HG03039 (cell line): ENCODE measurements around the gene POGZ.
A peak's percentile ranks its signal among the peaks of the same experiment; 100 is the strongest.

ENCODE experiments used
- ATAC-seq: cut with Tn5 transposase; IDR thresholded peaks from one replicate; pipeline ENCODE4 v1.9.1; 2021; ENCODE audit warnings: mild to moderate bottlenecking, moderate library complexity; ENCODE audit not compliant: unreplicated experiment

The POGZ gene

GRCh38 chr1:151459331-151460046 lies at the start of gene POGZ:
Gene POGZ (minus strand): TSS chr1:151459494. CDS start chr1:151442204, 17,290 bp downstream.
- ATAC-seq = peak; percentile 52

DNA sequence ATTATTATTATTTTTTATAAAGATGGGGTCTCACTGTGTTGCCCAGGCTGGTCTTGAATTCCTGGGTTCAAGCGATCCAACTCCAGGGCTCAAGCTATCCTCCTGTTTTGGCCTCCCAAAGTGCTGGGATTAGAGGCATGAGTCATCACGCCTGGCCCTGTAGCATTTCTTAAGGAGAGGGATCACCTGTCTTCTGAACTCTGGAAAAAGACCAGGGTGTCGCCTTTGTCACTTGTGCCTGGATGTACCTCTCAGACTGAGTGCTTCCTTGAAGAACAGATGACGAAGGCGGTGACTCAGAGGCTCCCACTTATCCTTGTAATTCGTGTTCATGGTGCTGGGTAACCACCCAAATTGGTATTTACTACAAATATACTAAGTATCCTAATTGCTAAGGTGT lies 49.5 kb upstream of the POGZ start:
- no peak for ATAC-seq

- ATAC-seq = no peak
These were observed 45.5 kb upstream of the POGZ start for GRCh38 chr1:151504759-151505158.

DNA sequence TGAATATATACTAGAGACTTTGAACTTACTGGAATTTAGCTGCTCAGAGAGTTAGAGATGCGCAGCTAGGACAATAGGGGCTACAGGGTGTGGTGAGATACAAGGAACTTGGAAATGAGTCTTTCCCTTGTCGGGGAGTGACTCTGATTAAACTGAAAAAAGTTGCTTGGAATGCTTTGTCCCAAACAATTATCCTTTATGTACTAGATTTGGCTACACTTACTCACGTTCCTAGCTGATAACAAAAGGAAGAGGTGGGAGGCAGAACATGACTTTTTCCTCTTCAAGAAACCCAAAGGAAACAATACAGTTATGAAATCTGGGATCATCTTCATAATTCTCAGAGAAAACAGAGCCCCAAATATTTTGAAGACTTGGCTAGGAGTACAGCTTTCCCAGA lies 45.0 kb upstream of the POGZ start:
- ATAC-seq = no peak

GRCh38 chr1:151502859-151503780 lies 43.8 kb upstream of the POGZ start:
- no peak for ATAC-seq

- ATAC-seq = no peak
These were observed 42.9 kb upstream of the POGZ start for GRCh38 chr1:151502035-151502700.

GRCh38 chr1:151501474-151501873 lies 42.2 kb upstream of the POGZ start:
- ATAC-seq = no peak

GRCh38 chr1:151499930-151500329 lies 40.6 kb upstream of the POGZ start:
- ATAC-seq = no peak

DNA sequence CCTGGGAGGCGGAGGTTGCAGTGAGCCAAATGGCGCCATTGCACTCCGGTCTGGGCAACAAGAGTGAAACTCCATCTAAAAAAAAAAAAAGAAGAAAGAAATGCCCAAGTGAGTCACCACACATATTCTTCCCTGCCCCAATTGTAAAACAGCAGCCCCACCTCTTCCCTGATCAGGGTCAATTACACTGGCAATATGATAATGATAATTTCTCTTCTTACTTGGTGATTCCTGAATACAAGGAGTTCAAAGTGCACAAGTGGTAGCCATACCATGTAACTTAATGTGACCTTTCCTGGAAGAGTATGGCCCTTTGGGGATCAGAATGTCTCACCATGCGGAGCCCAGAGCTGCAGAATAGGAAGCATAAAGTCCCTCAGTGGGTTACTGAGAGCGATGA lies 40.1 kb upstream of the POGZ start:
- no peak for ATAC-seq

- ATAC-seq = no peak
These were observed 36.0 kb upstream of the POGZ start for GRCh38 chr1:151495316-151495715.

GRCh38 chr1:151494741-151495281 lies 35.5 kb upstream of the POGZ start:
- ATAC-seq = peak; percentile 38

DNA sequence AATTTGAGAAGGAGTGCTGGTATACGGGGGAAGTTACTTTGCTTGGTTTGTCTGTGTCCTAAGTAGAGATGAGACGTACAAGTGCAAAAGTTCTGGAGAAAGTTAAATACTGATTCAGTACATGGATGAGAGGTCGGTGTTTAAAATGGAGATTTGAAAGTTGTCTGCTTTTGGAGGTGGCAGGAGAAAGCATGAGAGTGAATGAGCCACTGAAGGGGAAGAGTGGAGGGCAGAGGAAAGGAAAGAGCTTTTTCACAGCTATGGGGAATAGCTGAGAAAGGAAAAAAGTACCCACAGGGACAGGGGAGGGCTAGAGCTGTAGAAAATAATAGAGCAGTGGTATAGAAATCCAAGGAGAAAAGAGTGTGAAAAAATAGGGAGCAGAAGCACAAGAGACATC lies 33.7 kb upstream of the POGZ start:
- no peak for ATAC-seq

DNA sequence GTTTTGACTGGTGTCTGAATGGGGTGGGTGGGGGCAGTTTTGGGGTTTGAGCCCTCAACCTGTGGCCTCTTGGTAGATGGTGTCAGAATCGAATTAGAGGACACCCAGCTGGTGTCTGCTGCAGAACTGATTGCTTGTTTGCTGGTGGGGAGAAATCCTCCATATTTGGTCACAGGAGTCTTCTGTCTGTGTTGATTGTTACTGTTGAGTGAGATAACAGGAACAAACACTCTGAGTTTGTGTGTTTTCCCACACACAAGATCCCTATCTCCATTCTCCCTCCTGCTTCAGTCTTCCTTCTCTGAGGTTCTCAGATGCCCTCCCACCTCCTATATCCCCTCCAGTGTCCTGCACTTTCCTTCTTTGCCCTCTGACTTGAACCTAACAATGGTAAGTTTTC lies 32.8 kb upstream of the POGZ start:
- ATAC-seq = no peak

GRCh38 chr1:151491641-151492040 lies 32.3 kb upstream of the POGZ start:
- ATAC-seq = no peak

- ATAC-seq = no peak
These were observed 27.3 kb upstream of the POGZ start for GRCh38 chr1:151486557-151486956.

DNA sequence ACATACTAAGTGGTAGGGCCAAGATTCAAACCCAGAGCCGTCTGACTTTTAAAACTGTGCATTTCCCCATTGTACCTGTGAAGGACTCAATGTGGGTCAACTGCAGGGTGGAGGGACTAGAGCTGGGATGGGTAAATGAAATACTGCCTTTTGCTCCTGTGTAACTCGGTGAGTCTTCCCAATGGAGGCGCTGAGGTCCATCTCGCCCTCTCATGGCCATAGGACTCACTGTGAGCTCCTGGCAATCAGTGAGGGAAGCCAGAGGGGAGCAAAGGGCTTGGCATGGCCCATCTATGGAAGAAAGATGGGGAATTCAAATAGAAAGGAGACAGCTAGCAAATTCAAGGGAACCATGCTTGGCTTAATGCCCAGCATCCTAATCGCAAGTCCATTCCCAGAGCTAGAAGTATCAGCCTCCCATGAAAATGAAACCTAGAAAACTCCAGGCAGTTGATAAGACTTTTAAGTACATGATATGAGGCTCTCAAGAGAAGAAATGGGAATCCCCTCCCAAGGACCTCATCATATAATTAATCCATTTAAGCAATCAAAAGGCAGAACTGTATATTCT lies 26.5 kb upstream of the POGZ start:
- no peak for ATAC-seq

GRCh38 chr1:151482017-151482416 lies 22.7 kb upstream of the POGZ start:
- no peak for ATAC-seq

- ATAC-seq = no peak
These were observed 20.2 kb upstream of the POGZ start for GRCh38 chr1:151479462-151479861.

- no peak for ATAC-seq
These were observed 19.6 kb upstream of the POGZ start for GRCh38 chr1:151478923-151479322.

GRCh38 chr1:151478140-151478812 lies 19.0 kb upstream of the POGZ start:
- no peak for ATAC-seq
